NOMO-1 (cell line): ENCODE data around the gene LRRC8C.
"Not testable (repeated sequence)": the region's sequence is repeated elsewhere in the genome, so short reads cannot be mapped to it uniquely, and the experiment has no call there.

Experiments
- DNase-seq, 2 experiments: peaks; one replicate each; lab custom pipeline; 2025; ENCODE audit not compliant: unreplicated experiment in 2 of 2; lab: John Stamatoyannopoulos, UW

The LRRC8C gene

DNA sequence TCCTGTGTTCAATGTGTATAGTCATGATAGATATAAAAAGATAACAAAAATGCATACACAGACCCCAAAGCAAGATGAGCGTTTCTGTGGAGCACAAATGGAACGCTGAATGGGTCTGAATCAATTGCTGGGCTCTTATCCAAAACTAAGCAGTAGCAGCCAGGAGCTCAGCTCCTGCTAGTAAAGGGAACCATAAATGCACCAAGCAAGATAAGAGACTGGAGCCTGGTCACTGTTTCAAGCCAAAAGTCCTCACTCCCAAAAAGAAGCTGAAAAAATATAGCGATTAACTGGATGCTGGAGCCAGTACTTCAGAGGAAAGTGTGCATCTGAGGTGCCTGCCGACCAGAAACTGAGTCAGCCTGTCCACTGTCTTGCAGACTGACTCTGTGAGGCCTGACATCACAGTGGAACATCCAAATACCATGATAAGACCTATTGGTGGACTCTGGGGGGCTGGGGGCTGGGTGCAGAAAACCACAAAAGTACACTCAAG, 68.9 kb downstream of the LRRC8C start:
- no peak for DNase-seq

DNA sequence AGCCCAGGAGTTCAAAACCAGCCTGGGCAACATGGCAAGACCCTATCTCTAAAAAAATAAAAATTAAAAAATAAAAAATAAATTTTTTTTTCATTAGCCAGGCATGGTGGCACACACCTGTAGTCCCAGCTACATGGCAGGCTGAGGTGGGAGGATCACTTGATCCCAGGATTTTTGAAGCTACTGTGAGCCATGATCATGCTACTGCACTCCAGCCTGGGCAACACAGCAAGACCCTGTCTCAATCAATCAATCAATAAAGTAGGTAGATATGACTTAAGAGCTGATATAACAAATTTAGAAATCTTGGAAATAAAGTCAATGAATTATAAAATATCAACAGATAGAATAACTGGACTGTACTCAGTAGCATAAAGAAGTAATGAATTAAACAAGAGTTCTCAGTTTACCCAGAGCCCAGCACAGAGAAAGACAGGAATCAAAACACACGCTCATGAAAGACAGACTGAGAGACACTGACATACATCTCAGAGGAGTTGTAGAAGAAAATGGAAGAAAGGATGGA, 69.7 kb downstream of the LRRC8C start:
- DNase-seq: no peak

DNA sequence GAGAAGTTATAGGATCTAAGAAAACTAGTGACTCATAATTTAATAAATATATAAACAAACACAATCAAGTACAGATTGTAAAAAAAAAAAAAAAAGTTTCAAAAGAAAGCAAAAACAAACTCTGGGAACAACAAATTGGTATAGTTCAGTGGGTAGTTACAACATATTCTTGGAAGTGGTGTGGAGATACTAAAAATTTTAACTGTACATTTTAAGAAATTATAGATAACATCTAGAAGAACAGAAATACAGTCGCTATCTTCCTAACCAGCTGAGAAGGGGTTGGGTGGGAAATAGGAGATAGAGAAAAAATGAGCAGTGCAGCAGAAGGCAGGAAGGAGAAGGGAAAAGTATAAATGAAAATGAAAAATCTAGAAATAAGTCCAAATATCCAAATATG, 70.5 kb downstream of the LRRC8C start:
- no peak for DNase-seq

- no peak for DNase-seq
Observed at GRCh38 chr1:89704014-89704413, 71.1 kb downstream of the LRRC8C start.

DNA sequence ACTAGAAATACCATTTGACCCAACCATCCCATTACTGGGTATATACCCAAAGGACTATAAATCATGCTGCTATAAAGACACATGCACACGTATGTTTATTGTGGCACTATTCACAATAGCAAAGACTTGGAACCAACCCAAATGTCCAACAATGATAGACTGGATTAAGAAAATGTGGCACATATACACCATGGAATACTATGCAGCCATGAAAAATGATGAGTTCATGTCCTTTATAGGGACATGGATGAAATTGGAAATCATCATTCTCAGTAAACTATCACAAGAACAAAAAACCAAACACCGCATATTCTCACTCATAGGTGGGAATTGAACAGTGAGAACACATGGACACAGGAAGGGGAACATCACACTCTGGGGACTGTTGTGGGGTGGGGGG, 72.0 kb downstream of the LRRC8C start:
- not testable (repeated sequence) for DNase-seq

DNA sequence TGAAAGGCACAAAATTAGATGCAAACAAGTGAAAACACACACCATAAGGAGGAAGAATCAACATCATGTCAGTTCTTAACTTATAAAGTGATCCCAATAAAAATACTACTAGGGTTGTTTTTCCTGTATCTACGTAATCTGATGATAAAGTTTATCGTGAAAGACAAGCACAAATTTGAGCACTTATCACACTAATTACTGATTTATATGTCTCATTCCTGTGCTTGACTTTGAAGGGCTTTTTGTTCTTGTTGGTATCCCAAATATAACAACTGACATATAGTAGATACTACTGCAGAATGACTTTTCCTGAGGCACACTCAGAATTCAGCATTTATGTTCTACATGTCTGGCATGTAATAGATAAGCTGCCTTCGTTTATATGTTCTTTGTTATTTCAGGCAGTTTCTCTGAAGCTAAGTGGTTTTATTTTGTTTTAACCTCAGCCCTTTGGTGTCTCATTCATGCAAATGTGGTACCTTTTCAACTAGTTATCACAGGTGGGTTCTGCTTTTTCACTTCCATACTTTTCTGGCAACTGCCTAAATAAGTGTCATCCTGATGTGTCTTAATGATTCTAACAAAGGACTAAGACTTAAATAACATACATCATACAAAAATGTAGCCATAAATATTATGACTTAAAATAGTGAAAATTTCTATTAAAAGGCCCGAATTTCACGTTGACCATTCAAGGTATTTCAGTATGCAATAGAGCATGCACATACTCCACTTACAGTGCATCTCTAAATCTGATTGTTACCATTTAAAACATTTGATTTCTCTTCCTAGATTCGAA, 73.2 kb downstream of the LRRC8C start:
- DNase-seq: no peak

DNA sequence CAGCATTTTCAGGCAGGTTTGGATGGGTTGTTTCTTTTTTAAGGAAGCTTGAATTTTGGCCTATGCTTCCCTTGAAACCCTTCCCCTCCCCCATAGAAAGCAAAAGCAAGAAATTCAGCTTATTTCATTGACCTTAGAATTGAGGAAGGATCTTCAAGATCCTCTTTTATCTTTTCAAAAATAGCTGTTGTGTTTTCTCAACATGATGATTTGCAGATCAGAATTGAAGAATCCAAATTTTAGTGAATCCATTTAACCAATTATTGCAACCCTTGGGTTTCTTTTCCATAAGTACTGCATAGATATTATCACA, 73.7 kb downstream of the LRRC8C start:
- peak; percentile 56 to 93 for DNase-seq

GRCh38 chr1:89708751-89709375, 75.9 kb downstream of the LRRC8C start:
- DNase-seq: no peak

- DNase-seq: no peak
Observed at GRCh38 chr1:89710498-89711139, 77.7 kb downstream of the LRRC8C start.

DNA sequence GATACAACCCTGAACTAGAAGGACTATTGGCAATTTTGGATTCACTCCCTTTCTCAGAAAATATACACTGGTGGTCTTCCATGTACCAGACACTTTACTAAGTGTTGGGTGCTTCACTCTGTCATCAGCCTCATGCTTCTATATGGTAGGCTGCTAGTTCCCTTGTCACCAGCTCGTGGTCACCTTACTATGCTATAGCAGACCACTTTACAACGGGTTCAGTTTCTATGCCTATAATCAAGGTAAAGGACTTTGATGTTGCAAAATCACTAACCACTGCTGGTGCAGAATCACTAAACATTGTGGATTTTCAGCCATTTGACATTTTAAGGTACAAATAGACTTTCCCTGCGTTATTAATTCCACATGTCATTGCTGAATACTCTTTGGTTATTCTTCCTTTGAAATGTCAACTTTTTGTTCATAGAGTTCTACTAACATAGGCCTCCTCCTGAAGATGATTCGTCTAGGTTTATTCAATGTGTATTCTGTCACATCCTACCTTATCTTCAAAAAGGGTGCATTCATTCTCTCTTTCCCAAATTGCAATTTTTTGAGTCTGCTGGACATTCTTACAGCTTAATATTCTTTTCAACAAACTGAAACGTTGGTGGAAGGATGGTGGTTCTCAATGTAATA, 78.3 kb downstream of the LRRC8C start:
- no peak for DNase-seq

DNA sequence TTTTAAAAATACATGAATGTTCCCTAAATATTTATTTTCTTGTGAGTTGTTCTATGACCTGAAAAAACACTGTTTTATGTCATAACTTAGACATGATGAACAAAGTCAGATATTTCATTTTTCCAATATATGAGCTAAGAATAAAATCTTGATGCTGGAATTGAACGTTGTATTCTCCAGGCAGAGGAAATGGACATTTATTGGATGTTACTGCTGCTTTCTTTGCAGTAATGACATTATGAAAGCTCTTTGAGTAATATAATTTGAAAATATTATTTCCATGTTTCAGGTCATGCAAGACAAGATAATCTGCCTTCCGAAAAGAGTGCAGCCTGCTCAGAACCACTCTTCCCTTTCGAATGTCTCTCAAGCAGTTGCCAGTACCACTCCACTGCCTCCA, 79.5 kb downstream of the LRRC8C start:
- no peak for DNase-seq

DNA sequence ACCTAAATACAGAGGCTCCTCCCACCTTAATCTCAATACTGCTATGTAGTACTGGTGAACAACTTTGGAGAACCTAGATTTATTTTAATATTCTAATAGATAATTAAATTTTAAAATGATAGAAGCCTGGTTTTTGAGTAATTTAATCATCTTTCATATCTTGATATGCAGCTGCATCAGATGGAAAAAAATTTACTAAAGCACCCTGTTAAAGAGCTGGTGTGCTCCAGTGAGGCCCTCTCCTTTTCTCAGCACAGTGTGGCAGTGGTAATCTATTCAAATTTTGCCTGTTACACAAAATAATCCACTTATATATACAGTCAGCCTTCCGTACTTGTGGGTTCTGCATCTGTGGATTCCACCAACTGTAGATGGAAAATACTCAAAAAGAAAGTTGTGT, 82.8 kb downstream of the LRRC8C start:
- no peak for DNase-seq

DNA sequence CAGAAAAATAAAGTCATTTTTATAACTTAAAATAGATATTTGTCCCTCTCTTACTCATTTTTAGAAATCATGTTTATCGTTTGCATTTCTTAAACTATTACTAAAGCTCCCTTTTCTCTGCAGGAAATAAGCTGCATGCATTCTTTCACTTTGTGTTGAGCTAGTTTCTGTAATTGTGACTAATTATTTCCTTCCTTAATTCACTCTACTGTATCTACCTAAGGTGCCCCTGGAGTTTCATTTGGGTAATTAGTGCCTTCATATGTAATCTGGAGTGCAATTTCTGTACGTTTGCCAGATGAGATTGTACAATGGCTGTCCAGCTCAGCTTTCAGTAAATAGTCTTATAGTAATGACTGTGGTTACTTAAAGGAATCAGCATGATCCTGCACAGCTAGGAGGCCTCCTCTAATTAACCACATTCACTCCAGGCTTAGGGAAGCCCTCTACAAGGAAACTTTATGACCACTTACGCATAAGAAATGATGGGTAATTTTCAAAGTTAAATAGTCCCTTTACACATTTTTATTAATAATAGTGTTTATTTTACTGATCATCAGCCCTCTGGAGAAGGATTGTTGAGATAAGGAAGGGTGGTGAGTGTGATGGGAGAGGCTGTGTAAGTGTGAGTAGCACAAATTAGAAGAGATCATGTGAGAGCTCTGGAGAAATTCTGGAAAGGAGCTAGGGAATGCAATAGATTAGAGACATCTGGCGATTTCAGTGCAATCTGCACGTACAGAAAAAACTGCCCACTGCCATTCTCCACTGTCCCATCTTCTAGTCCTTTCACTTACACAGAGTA, 86.8 kb downstream of the LRRC8C start:
- peak; percentile 78 to 97 for DNase-seq

DNA sequence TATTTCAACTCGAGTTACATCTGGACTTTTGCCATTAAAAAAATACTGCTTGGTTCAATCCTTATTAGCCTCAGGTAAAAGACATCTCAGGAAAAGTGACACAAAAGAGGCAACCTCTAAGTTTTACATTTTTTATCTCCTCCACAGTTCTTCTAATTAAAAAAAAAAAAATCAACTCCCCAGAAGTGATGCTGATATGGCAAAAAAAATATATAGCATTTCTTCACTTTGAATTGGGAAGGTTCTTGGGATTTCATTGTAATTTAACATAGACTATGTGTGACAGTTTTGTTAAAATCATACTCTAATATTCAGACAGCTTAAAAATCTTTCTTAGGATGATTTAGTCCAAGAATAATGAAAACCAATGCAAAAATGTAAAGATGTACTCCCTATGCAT, 87.9 kb downstream of the LRRC8C start:
- DNase-seq: no peak

DNA sequence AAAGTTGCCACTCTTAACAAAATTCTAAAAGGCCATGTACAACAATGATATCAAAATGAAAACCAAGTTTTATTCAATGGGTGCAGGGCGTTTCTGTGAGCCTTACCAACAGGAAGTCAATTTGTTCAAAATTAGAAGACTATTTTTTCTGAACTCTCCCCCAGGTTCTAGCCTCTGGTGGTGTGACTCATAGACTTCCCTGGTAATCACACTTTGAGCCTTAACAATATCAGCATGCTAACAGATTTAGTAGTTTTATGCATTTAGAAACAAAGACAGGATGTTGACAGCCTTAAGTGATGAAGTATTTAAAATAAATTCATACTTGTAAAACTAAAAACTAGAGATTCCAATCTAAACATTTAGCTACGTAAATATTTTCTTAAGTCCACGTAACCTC, 88.4 kb downstream of the LRRC8C start:
- DNase-seq: peak; percentile 38 to 67

GRCh38 chr1:89723144-89723543, 90.2 kb downstream of the LRRC8C start:
- DNase-seq: no peak

DNA sequence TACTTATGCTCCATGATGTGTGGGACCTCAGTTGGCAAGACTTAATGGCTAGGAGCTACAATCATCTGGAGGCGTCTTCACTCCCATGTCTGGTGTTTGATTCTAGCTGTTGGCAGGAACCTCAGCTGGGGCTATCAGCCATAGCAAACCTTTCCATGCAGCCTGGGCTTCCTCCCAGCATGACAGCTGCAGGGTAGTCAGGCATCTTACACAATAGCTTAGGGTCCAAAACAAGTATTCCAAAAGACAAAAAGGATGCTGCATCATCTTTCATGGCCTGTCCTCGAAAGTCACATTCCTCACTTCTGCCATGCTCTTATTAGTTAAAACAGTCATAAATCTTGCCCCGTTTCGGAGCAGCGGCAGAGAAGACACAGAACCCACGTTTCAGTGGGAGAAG, 90.9 kb downstream of the LRRC8C start:
- peak; percentile 14 to 49 for DNase-seq

GRCh38 chr1:89724369-89725010, 91.6 kb downstream of the LRRC8C start:
- DNase-seq: peak; percentile 83 to 88

DNA sequence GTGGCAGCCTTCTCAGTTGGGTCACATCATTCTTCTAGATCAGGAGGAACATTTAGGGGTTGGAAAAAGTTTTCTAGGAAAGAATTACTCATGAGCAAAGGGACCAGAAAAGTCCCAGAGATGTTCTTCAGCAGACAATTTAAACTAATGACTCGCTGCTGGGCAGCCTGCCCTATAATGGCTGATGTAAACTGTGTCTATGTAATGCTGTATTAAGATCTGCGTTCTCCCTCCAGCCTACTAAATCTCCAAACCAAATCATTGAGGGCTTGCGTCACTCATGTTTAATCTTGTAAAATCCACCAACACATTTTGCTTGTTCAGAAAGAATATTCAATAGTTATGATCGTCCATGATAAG, 92.1 kb downstream of the LRRC8C start:
- DNase-seq: peak in 1 of 2 experiments; percentile 46

GRCh38 chr1:89725631-89726030, 92.7 kb downstream of the LRRC8C start:
- DNase-seq: no peak
